ENCODE measurements around the gene ELOVL4. TPM values are rescaled to one million over a fixed set of nuclear protein-coding genes. Genes with fewer than 3 reads are reported as not detected.

Gene ELOVL4
- total and polyA plus RNA-seq, 2 of the 13 experiments (the other 11 are each of a cell fraction or from before 2014, with no cell fraction given): 0.04 TPM; not detected in 1

DNA sequence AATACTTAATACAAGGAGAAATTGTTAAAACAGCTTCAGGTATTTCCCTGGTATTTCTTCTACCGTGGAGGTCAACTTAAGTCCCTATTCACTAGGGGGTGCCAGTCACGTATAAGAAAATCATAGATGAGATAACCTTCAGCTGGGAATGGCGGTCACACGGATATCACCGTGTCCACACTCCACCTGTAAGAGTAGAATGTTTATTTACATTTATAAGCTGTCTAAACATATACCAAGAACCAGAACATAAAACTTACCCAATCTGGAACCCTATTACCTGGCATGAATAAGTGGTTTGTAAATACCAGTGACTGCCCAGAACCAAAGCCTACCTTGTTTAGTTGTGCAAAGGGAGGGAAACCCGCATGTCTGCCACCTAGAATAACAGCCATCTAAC, 1.9 kb upstream of the ELOVL4 start:
- peak overlapping the region; percentile 59 for H2AFZ ChIP-seq (ENCODE audit: low read length)
- no peaks in the 10 kb centered on the region for H4K20me1 ChIP-seq (ENCODE audit: insufficient read depth, low read length)
- in situ Hi-C loops (cut with HindIII; ENCODE audit: extremely low pct_ligation_motif_present, low pct_unique_long_range_greater_than_20kb): loop anchor here (5.0 kb wide), 1 partner anchor 148 kb away; no protein-coding TSS in a partner anchor
- no peak overlapping the region for H3K27ac ChIP-seq (ENCODE audit: extremely low read length, insufficient read depth, low read length)
- ChIA-PET CTCF (ENCODE audit: low intra/inter-chr PET ratio, low total read pairs) (interaction anchor here (1.1 to 3.0 kb wide), 3 partner anchors 140 to 144 kb away, joined by 3 to 47 read pairs (median 4); no protein-coding TSS in a partner anchor), POLR2A (interaction anchor here (1.3 kb wide), 1 partner anchor 157 kb away, joined by 5 read pairs; the partner anchor contains the start of gene BCKDHB)
- H3K9me3 ChIP-seq (ENCODE audit: low read length): no peaks in the 10 kb centered on the region
- BruUV-seq (replicated peaks): no TSS peak
- peak; percentile 71 for ATAC-seq
- H3K4me2 ChIP-seq (ENCODE audit: low read depth, low read length): peak overlapping the region; percentile 62
- H3K27me3 ChIP-seq (ENCODE audit: control insufficient read depth in 1 of 2, insufficient read depth in 2 of 2, low read length in 2 of 2): peaks cover 5 to 31% of the 10 kb centered on the region in 2 experiments; a peak in 3 of 5 replicates
- FAIRE-seq: peak; percentile 66
- DNase-seq (ENCODE audit: low spot score): peak; percentile 79
- 14% methylated on average over 6 of the region's 6 CpGs for WGBS (ENCODE audit: low lambda C conversion rate)
- no peak overlapping the region for H3K9ac ChIP-seq (ENCODE audit: insufficient read depth, low read depth, low read length)
- H3K4me1 ChIP-seq (ENCODE audit: insufficient read depth, low read length): peaks cover 8% of the 10 kb centered on the region; the same call in 1 of the 2 replicates
- no peak overlapping the region for H3K4me3 ChIP-seq (replicated peaks in 1 of 3; ENCODE audit: insufficient read depth in 1 of 3, low read depth in 2 of 3, low read length in 3 of 3)
- H3K79me2 ChIP-seq (ENCODE audit: insufficient read depth, low read length): no peaks in the 10 kb centered on the region
- no peaks in the 10 kb centered on the region for H3K36me3 ChIP-seq (replicated peaks in 1 of 2; ENCODE audit: control insufficient read depth in 1 of 2, insufficient read depth in 2 of 2, low read length in 2 of 2)
- TF ChIP-seq U2AF1 (optimal IDR thresholded peaks at IDR 0.05; ENCODE audit: low read depth, low read length) (no peak), RAD21 (CRISPR knock-in tag; IDR thresholded peaks at IDR 0.05) (0 out of 2 replicates have a peak, but pooled peaks have one; percentile 31), STAG1 (CRISPR knock-in tag; IDR thresholded peaks at IDR 0.05) (peak; percentile 84), SMC3 (IDR thresholded peaks at IDR 0.05; ENCODE audit: low read length) (peak; percentile 67), TEAD3 (CRISPR knock-in tag; optimal IDR thresholded peaks at IDR 0.05; ENCODE audit: borderline replicate concordance) (peak; percentile 61)
- TF ChIP-seq, protein P1, sequence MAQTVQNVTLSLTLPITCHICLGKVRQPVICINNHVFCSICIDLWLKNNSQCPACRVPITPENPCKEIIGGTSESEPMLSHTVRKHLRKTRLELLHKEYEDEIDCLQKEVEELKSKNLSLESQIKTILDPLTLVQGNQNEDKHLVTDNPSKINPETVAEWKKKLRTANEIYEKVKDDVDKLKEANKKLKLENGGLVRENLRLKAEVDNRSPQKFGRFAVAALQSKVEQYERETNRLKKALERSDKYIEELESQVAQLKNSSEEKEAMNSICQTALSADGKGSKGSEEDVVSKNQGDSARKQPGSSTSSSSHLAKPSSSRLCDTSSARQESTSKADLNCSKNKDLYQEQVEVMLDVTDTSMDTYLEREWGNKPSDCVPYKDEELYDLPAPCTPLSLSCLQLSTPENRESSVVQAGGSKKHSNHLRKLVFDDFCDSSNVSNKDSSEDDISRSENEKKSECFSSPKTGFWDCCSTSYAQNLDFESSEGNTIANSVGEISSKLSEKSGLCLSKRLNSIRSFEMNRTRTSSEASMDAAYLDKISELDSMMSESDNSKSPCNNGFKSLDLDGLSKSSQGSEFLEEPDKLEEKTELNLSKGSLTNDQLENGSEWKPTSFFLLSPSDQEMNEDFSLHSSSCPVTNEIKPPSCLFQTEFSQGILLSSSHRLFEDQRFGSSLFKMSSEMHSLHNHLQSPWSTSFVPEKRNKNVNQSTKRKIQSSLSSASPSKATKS (CRISPR knock-in tag; IDR thresholded peaks at IDR 0.05): no peak
- TF ChIP-seq, protein P2, sequence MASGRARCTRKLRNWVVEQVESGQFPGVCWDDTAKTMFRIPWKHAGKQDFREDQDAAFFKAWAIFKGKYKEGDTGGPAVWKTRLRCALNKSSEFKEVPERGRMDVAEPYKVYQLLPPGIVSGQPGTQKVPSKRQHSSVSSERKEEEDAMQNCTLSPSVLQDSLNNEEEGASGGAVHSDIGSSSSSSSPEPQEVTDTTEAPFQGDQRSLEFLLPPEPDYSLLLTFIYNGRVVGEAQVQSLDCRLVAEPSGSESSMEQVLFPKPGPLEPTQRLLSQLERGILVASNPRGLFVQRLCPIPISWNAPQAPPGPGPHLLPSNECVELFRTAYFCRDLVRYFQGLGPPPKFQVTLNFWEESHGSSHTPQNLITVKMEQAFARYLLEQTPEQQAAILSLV (CRISPR knock-in tag; IDR thresholded peaks at IDR 0.05; ENCODE audit: borderline replicate concordance): no peak
- TF ChIP-seq, protein P3, sequence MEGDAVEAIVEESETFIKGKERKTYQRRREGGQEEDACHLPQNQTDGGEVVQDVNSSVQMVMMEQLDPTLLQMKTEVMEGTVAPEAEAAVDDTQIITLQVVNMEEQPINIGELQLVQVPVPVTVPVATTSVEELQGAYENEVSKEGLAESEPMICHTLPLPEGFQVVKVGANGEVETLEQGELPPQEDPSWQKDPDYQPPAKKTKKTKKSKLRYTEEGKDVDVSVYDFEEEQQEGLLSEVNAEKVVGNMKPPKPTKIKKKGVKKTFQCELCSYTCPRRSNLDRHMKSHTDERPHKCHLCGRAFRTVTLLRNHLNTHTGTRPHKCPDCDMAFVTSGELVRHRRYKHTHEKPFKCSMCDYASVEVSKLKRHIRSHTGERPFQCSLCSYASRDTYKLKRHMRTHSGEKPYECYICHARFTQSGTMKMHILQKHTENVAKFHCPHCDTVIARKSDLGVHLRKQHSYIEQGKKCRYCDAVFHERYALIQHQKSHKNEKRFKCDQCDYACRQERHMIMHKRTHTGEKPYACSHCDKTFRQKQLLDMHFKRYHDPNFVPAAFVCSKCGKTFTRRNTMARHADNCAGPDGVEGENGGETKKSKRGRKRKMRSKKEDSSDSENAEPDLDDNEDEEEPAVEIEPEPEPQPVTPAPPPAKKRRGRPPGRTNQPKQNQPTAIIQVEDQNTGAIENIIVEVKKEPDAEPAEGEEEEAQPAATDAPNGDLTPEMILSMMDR (CRISPR knock-in tag; IDR thresholded peaks at IDR 0.05): peak; percentile 82
- TF ChIP-seq, protein P4, sequence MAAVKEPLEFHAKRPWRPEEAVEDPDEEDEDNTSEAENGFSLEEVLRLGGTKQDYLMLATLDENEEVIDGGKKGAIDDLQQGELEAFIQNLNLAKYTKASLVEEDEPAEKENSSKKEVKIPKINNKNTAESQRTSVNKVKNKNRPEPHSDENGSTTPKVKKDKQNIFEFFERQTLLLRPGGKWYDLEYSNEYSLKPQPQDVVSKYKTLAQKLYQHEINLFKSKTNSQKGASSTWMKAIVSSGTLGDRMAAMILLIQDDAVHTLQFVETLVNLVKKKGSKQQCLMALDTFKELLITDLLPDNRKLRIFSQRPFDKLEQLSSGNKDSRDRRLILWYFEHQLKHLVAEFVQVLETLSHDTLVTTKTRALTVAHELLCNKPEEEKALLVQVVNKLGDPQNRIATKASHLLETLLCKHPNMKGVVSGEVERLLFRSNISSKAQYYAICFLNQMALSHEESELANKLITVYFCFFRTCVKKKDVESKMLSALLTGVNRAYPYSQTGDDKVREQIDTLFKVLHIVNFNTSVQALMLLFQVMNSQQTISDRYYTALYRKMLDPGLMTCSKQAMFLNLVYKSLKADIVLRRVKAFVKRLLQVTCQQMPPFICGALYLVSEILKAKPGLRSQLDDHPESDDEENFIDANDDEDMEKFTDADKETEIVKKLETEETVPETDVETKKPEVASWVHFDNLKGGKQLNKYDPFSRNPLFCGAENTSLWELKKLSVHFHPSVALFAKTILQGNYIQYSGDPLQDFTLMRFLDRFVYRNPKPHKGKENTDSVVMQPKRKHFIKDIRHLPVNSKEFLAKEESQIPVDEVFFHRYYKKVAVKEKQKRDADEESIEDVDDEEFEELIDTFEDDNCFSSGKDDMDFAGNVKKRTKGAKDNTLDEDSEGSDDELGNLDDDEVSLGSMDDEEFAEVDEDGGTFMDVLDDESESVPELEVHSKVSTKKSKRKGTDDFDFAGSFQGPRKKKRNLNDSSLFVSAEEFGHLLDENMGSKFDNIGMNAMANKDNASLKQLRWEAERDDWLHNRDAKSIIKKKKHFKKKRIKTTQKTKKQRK (IDR thresholded peaks at IDR 0.05; ENCODE audit: low read length): no peak
- TF ChIP-seq, protein P5, sequence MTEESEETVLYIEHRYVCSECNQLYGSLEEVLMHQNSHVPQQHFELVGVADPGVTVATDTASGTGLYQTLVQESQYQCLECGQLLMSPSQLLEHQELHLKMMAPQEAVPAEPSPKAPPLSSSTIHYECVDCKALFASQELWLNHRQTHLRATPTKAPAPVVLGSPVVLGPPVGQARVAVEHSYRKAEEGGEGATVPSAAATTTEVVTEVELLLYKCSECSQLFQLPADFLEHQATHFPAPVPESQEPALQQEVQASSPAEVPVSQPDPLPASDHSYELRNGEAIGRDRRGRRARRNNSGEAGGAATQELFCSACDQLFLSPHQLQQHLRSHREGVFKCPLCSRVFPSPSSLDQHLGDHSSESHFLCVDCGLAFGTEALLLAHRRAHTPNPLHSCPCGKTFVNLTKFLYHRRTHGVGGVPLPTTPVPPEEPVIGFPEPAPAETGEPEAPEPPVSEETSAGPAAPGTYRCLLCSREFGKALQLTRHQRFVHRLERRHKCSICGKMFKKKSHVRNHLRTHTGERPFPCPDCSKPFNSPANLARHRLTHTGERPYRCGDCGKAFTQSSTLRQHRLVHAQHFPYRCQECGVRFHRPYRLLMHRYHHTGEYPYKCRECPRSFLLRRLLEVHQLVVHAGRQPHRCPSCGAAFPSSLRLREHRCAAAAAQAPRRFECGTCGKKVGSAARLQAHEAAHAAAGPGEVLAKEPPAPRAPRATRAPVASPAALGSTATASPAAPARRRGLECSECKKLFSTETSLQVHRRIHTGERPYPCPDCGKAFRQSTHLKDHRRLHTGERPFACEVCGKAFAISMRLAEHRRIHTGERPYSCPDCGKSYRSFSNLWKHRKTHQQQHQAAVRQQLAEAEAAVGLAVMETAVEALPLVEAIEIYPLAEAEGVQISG (CRISPR knock-in tag; IDR thresholded peaks at IDR 0.05): 0 out of 2 replicates have a peak, but pooled peaks have one; percentile 36
- TF ChIP-seq, protein P6, sequence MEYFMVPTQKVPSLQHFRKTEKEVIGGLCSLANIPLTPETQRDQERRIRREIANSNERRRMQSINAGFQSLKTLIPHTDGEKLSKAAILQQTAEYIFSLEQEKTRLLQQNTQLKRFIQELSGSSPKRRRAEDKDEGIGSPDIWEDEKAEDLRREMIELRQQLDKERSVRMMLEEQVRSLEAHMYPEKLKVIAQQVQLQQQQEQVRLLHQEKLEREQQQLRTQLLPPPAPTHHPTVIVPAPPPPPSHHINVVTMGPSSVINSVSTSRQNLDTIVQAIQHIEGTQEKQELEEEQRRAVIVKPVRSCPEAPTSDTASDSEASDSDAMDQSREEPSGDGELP (IDR thresholded peaks at IDR 0.05; ENCODE audit: borderline replicate concordance, low read depth): 0 out of 2 replicates have a peak, but pooled peaks have one; percentile 40
- intact Hi-C loops (cut with micrococcal nuclease; ENCODE audit: unreplicated experiment): loop anchor here (1.0 kb wide), 2 partner anchors 55 to 145 kb away; partner anchors contain the start of gene TTK
